Mesothelial cell of epicardium (in vitro differentiated cells): ENCODE data around the gene GATAD2B. TPM values are rescaled to one million over a fixed set of nuclear protein-coding genes. Genes with fewer than 3 reads are reported as not detected.

Source experiments
- DNase-seq, 2 experiments: peaks; one replicate each; pipeline ENCODE4 v3.0.0; 2021; ENCODE audit warnings: low spot score in 2 of 2; ENCODE audit not compliant: unreplicated experiment in 2 of 2
- H3K27ac Mint-ChIP-seq: 2 replicates; pipeline ENCODE4 v1.8.0; 2021; ENCODE audit warnings: mixed read lengths
- H3K27me3 Mint-ChIP-seq: 2 replicates; pipeline ENCODE4 v1.8.0; 2021; ENCODE audit warnings: low read depth, mixed read lengths
- H3K36me3 Mint-ChIP-seq: 2 replicates; pipeline ENCODE4 v1.8.0; 2021; ENCODE audit warnings: mixed read lengths
- H3K4me1 Mint-ChIP-seq: 2 replicates; pipeline ENCODE4 v1.8.0; 2021; ENCODE audit warnings: mixed read lengths
- H3K4me3 Mint-ChIP-seq: 2 replicates; pipeline ENCODE4 v1.8.0; 2021; ENCODE audit warnings: mild to moderate bottlenecking, moderate library complexity, mixed read lengths
- H3K9me3 Mint-ChIP-seq: 2 replicates; pipeline ENCODE4 v1.8.0; 2021; ENCODE audit warnings: mixed read lengths
- CTCF ChIP-seq: fragments of 200-600 bp; sonication (generic); IDR thresholded peaks from one replicate; pipeline ENCODE4 v1.5.0; 2021; ENCODE audit warnings: antibody characterized with exemption; ENCODE audit not compliant: unreplicated experiment
- total RNA-seq: library from RNA; stranded (reverse); gene quantifications from 3 replicates; pipeline ENCODE4 v1.2.1, GENCODE V29; 2021

GATAD2B gene
- total RNA-seq, 1 donor from 2014 or later = 77.3 TPM

- no peak for DNase-seq
- Mint-ChIP-seq H3K4me1 (no peaks in the 10 kb centered on the region), H3K27me3 (no peaks in the 10 kb centered on the region), H3K36me3 (peaks cover 29% of the 10 kb centered on the region), H3K27ac (no peak overlapping the region), H3K9me3 (no peaks in the 10 kb centered on the region), H3K4me3 (no peak overlapping the region)
- no peak for TF ChIP-seq CTCF
These were observed 14.6 kb upstream of the GATAD2B start for GRCh38 chr1:153937331-153937730.

- Mint-ChIP-seq H3K9me3 (no peaks in the 10 kb centered on the region), H3K27me3 (no peaks in the 10 kb centered on the region), H3K27ac (no peak overlapping the region), H3K4me3 (no peak overlapping the region), H3K36me3 (peaks cover 29% of the 10 kb centered on the region), H3K4me1 (no peaks in the 10 kb centered on the region)
- no peak for DNase-seq
- no peak for TF ChIP-seq CTCF
These were observed 13.4 kb upstream of the GATAD2B start for GRCh38 chr1:153936011-153936802.

- no peaks in the 10 kb centered on the region for H3K9me3 Mint-ChIP-seq
- H3K27ac Mint-ChIP-seq = no peak overlapping the region
- H3K36me3 Mint-ChIP-seq = peaks cover 26% of the 10 kb centered on the region
- no peaks in the 10 kb centered on the region for H3K4me1 Mint-ChIP-seq
- no peaks in the 10 kb centered on the region for H3K27me3 Mint-ChIP-seq
- no peak for TF ChIP-seq CTCF
- H3K4me3 Mint-ChIP-seq = no peak overlapping the region
- DNase-seq = no peak
These were observed 12.0 kb upstream of the GATAD2B start for GRCh38 chr1:153934746-153935145.

GRCh38 chr1:153933955-153934354, 11.2 kb upstream of the GATAD2B start:
- H3K9me3 Mint-ChIP-seq = no peaks in the 10 kb centered on the region
- no peak for TF ChIP-seq CTCF
- no peak overlapping the region for H3K27ac Mint-ChIP-seq
- no peak overlapping the region for H3K4me3 Mint-ChIP-seq
- no peaks in the 10 kb centered on the region for H3K4me1 Mint-ChIP-seq
- peaks cover 26% of the 10 kb centered on the region for H3K36me3 Mint-ChIP-seq
- DNase-seq = no peak
- H3K27me3 Mint-ChIP-seq = no peaks in the 10 kb centered on the region

- Mint-ChIP-seq H3K27ac (no peak overlapping the region), H3K4me3 (no peak overlapping the region), H3K9me3 (no peaks in the 10 kb centered on the region), H3K4me1 (no peaks in the 10 kb centered on the region), H3K27me3 (no peaks in the 10 kb centered on the region), H3K36me3 (peaks cover 26% of the 10 kb centered on the region)
- no peak for DNase-seq
- TF ChIP-seq CTCF = no peak
These were observed 10.7 kb upstream of the GATAD2B start for GRCh38 chr1:153933430-153933829.
